ENCODE data around the gene MXD3.

DNA sequence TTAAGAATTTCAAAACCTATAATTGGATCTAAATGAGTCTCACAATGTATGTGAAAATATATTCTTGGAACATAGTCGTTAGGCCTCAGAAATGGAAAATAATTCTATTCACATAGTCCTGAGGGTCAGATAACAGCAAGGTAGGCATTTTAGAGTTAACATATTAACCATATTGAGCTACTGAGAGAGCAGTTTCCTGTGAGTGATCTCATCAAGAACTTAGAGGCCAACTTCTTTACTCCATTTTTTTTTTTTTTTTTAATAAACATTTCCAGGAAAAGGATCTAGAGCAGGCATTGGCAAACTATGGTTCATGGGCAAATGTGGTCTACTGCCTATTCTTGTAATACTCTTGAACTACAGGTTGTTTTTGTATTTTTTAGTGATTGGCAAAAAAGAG lies 34.8 kb downstream of the MXD3 start:
- TF ChIP-seq, protein P1, sequence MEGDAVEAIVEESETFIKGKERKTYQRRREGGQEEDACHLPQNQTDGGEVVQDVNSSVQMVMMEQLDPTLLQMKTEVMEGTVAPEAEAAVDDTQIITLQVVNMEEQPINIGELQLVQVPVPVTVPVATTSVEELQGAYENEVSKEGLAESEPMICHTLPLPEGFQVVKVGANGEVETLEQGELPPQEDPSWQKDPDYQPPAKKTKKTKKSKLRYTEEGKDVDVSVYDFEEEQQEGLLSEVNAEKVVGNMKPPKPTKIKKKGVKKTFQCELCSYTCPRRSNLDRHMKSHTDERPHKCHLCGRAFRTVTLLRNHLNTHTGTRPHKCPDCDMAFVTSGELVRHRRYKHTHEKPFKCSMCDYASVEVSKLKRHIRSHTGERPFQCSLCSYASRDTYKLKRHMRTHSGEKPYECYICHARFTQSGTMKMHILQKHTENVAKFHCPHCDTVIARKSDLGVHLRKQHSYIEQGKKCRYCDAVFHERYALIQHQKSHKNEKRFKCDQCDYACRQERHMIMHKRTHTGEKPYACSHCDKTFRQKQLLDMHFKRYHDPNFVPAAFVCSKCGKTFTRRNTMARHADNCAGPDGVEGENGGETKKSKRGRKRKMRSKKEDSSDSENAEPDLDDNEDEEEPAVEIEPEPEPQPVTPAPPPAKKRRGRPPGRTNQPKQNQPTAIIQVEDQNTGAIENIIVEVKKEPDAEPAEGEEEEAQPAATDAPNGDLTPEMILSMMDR (IDR thresholded peaks at IDR 0.05): no peak
- TF ChIP-seq POLR2A (IDR thresholded peaks at IDR 0.05): no peak
